Pulmonary artery endothelial cell (primary cell): ENCODE results near the gene CSRP1. TPM values are rescaled to one million over a fixed set of nuclear protein-coding genes. Genes with fewer than 3 reads are reported as not detected.
"Not testable (repeated sequence)": the region's sequence is repeated elsewhere in the genome, so short reads cannot be mapped to it uniquely, and the experiment has no call there.

Experiments used
- DNase-seq: peaks from one replicate; pipeline ENCODE4 v3.0.0-alpha.2; 2011; ENCODE audit warnings: low read depth, low spot score
- total RNA-seq: library from RNA; depleted of rRNA; stranded (reverse); fragments of >200 nt; gene quantifications from 2 replicates; pipeline ENCODE4 v1.2.3, GENCODE V29; 2014

Gene CSRP1
- 461 and 549 TPM in 2 replicates for total RNA-seq

DNA sequence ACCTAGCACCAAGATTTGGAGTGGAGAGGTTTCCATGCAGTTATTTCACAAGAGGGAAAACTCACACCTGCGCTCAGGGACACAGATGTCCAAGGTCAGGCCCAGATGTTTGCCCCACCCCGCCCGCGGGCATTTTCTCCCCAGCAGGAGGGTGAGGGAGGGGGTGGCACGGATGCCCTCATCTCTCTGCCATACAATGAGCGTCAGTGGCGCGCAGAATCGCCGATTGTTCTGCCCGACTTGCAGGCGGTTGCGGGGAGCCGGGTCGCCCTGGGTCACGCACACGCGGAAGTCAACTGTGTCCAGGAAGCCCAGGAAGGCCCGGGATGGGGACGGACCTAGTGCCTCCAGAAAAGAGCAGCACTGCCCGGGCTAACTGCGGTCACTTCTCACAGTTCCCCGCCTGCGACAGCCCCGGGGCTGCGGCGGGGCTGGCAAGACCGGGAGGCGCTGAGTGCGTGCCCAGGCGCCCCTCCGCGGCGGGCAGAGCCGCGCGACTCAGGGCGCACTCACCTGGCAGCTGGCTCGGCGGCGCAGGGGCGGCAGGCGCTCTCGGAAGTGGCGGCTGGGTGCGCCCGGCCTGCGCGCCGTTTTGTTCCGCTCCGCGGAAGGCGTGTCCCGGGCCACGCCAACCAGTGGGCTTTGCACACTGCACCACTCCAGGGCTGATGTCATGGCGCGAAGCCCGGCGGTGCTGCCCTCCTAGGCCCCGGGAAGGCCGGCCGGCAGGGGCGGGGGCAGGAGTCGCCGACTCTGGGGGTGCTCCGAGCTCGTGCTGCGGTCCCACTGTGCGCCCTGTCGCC, at the start of gene CSRP1:
Gene CSRP1, minus strand, starts transcription at position 567 of the 803 bp plus-strand sequence. CDS start 10,820 bp downstream, outside the sequence.
- peak; percentile 63 for DNase-seq

- no peak for DNase-seq
Measured at GRCh38 chr1:201555593-201555945, 48.6 kb upstream of the CSRP1 start.

GRCh38 chr1:201554789-201555592, 48.1 kb upstream of the CSRP1 start:
- DNase-seq = no peak

DNA sequence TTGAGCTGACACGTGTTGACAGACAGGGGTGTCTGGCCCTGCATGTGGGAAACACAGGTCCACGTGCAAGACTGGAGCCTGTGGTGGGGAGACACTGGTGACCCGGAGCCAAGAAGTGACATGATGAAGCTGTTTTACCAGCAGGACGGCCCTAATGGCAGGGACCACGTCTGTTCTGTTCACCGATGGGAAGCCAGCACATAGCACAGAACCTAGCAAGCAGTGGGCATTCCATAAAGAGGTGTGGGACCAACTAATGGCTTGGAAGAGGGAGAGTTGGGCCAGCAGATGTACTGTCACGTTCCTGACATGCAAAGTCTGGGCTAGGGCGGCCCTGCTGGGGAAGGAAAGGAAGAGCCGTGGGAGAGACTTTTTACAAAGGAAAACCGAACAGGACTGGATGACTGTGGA, 47.3 kb upstream of the CSRP1 start:
- no peak for DNase-seq

- no peak for DNase-seq
Measured at GRCh38 chr1:201553496-201554189, 46.7 kb upstream of the CSRP1 start.

GRCh38 chr1:201552941-201553351, 46.0 kb upstream of the CSRP1 start:
- no peak for DNase-seq

- no peak for DNase-seq
Measured at GRCh38 chr1:201551877-201552731, 45.2 kb upstream of the CSRP1 start.

DNA sequence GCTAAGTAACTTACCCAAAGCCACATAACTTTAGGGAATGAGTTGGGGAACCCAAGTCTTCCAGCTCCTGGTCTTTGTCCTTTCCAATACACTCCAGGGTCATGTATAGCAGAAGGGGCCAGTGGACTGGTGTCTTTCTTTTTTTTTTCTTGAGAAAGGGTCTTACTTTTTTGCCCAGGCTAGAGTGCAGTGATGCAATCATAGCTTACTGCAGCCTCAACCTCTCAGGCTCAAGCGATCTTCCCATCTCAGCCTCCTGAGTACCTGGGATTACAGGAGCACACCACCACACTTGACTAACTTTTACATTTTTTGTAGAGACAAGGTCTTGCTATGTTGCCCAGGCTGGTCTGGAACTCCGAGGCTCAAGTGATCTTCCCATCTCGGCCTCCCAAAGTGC, 44.2 kb upstream of the CSRP1 start:
- DNase-seq = no peak

DNA sequence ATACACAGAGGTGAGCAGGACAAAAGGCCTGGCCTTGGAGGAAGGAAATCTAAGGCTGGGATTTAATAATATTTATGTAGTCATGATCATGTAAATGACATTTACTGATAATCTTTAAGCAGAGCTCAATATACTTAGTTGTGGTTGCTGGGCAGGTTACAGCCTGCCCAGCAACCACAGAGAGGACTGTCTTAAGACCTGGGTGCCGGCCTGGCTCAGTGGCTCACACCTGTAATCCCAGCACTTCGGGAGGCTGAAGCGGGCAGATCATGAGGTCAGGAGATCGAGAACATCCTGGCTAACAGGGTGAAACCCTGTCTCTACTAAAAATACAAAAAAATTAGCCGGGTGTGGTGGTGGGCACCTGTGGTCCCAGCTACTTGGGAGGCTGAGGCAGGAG, 42.6 kb upstream of the CSRP1 start:
- DNase-seq = not testable (repeated sequence)

- DNase-seq = no peak
Measured at GRCh38 chr1:201545851-201546492, 39.0 kb upstream of the CSRP1 start.

DNA sequence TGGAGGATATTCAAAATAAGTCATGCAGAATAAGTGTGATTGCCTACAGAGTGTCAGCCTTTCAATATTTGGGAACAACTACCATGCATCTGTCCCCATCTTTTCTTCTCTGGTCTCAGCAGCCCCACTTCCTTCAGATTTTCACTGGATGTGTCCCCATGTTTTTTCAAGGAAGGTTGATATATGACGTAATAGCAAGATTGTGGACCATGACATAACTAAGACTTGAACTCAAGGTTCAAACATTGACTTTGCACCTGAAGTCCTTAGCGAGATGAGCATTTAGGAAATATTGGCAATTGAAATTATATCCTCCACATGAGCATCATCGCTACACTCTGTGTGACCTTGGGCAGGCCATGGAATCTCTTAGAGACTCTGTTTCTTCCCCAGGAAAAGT, 37.8 kb upstream of the CSRP1 start:
- DNase-seq = no peak

- DNase-seq = no peak
Measured at GRCh38 chr1:201543871-201544642, 37.1 kb upstream of the CSRP1 start.

- DNase-seq = no peak
Measured at GRCh38 chr1:201542309-201543035, 35.5 kb upstream of the CSRP1 start.

DNA sequence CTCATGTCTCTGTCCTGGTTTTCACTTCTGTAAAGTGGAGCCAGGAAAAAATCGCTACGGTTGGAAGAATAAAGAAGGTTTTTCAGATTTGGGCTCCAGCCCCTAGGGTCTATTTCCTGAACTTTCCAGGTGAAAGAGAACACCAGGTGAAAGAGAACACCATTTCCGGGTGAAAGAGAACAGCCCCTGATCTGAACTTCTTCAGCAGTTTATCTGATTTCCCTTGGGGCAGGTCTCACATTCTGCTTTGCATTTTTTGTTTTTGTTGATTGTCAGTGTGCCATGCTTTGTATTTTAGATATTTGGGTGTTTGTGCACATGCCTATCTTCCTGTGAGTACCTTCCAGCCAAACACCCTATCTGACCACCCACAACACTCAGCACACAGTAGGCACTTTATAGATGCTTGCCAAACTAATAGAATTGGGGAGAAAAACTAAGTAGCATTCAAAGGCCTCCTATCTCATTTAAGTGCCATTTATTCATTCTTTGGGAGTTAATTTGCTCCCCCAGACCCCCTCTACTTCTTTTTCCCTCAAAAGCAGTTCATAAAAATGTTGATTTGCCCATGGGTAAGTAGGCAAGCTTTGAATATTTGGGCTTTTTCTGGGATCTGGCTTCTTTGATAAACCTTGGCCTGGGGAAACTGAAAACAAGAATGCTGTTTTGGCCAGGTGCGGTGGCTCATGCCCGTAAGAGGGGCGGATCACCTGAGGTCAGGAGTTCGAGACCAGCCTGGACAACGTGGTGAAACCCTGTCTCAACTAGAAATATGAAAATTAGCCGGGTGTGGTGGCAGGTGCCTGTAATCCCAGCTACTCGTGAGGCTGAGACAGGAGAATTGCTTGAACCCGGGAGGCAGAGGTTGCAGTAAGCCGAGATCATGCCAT, 34.2 kb upstream of the CSRP1 start:
- no peak for DNase-seq

- DNase-seq = no peak
Measured at GRCh38 chr1:201539561-201540431, 32.9 kb upstream of the CSRP1 start.

DNA sequence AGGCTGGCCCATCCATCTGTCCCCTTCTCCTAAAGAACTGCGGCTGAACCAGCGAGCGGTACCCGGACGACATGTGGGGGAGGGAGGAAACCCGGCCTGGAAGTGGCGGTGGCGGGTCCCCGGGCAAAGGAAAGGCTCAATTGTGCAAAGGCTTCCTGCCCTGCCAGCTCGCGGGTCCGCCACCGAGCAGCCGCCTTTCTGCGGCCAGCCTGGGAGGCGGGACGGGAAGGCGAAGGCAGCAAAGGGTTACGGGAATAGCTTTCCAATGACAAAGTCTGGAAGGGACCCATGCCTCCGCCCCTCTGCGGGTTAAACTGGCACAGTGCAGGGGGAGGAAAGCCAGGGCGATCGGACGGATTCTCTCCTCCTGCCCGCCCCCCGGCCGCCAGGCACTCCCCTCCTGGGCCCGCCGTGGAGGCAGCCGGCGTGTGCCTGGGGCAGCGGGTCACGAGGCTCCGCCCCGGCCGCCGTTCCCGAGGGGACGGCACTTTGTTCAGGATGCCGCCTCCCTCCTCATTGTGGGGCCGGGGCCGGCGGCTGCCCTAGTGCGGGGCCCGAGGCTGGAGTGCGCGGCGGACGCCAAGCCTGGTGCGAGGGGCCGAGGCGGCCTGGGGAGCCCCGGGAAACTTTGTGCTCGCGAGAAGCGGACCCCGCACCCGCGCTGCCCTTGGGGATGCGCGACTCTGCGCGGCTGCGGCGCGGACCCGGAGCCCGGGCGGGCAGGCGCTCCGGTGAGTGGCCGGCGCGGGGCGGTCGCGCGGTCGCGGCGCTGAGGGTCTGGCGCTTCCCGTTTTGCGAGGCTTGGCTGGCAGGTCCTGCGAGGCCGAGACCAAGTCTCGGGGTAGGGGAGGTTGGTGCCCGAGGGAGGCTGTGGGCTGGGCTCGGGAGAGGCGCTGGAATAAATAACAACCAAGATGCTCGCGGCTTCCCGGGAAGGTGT, 32.0 kb upstream of the CSRP1 start, which contains the start of gene NAV1:
Gene NAV1, plus strand, starts transcription at position 516 of the 940 bp plus-strand sequence. CDS start 83,758 bp downstream, outside the sequence.
- DNase-seq = no peak
